NCI-H1436 (cell line): Measurements from ENCODE around the gene EFNA3.
A peak's percentile ranks its signal among the peaks of the same experiment; 100 is the strongest.

Source experiments
- DNase-seq: peaks from one replicate; lab custom pipeline; 2025; lab: John Stamatoyannopoulos, UW

Gene EFNA3

DNA sequence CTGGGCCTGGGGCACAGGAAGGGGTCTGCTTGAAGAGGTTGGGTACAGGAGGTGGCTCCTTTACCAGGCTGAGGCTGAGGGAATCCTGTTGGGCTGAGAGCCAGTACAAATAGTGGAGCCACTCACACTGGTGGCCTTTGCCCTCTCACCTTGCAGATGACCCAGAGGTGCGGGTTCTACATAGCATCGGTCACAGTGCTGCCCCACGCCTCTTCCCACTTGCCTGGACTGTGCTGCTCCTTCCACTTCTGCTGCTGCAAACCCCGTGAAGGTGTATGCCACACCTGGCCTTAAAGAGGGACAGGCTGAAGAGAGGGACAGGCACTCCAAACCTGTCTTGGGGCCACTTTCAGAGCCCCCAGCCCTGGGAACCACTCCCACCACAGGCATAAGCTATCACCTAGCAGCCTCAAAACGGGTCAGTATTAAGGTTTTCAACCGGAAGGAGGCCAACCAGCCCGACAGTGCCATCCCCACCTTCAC, 55.2 kb downstream of the EFNA3 start:
- DNase-seq, result no peak

DNA sequence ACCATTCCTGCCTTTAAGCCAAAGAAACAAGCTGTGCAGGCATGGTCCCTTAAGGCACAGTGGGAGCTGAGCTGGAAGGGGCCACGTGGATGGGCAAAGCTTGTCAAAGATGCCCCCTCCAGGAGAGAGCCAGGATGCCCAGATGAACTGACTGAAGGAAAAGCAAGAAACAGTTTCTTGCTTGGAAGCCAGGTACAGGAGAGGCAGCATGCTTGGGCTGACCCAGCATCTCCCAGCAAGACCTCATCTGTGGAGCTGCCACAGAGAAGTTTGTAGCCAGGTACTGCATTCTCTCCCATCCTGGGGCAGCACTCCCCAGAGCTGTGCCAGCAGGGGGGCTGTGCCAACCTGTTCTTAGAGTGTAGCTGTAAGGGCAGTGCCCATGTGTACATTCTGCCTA, 55.7 kb downstream of the EFNA3 start:
- no peak for DNase-seq

DNA sequence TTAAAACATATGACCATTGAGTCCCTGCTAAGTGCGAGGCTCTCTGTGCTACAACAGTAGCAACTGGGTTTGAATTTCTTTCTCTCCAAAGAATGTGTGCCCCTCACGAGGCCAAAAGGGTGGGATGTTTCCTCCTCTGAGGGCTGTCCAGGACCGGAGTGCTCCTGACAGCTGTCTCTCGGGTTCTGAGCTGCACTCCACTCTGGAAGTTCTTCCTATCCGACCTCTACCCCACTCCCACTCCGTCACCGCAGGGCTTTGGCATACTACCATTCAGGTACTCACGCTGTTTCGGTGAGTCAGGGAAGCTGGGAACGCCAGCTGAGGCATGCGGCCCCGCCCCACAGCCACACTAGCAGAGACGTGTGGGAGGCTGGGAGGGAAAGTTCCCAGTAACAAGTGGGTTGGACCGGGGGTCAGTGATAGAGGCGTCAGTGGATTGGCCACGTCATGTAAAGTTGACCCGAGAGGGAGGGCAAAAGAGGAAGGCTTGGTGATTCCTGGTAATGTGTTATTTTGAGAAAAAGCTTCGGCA, 56.3 kb downstream of the EFNA3 start:
- no peak for DNase-seq

DNA sequence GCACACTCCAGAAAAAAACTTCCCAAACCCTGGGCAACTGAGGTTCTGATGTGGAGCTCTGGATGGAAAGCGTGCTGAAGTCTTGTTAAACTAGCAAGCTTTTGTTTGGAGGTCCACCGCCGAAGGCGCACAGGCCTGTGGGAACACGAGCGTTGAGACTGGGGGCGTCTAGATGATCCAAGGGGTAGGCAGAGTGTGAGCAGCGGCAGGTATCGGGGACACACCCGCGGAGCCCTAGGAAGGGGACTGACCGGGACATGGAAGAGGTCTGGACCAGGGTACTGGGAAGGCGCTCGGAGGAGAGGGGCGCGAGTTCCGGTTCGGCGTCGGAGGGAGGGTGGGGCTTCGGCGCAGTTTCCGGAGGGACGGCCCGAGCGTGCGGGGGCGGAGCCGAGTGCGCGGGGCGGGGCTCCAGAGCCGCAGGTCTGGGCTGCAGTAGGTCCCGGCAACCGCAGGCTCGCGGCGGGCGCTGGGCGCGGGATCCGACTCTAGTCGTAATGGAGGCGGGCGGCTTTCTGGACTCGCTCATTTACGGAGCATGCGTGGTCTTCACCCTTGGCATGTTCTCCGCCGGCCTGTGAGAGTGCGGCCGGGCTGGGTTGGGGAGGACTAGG, 56.9 kb downstream of the EFNA3 start, which contains the start of gene SLC50A1:
SLC50A1 (plus strand) TSS at position 438 of the 614 bp plus-strand sequence; CDS start at position 498, 60 bp downstream.
- DNase-seq, result peak; percentile 87

DNA sequence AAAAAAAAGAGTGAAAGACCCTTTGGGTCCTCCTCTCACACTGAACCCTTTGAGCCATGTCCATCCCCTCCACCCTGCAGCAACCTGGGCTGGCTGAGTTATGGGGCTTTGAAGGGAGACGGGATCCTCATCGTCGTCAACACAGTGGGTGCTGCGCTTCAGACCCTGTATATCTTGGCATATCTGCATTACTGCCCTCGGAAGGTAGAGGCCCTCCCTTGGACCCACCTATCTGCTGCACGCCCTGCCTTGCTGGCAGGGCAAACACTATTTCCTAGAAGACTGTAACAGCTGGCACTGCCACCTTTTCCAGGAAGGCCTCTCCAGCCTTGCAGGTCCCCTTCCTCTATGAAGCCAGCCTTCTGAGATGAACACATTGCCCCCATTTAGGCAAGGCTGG, 58.1 kb downstream of the EFNA3 start:
- no peak for DNase-seq
